ENCODE measurements around the gene CLIP2. TPM values are rescaled to one million over a fixed set of nuclear protein-coding genes. Genes with fewer than 3 reads are reported as not detected.

CLIP2 gene
- polyA plus RNA-seq, 1 donor from 2014 or later, result 25.7 TPM

DNA sequence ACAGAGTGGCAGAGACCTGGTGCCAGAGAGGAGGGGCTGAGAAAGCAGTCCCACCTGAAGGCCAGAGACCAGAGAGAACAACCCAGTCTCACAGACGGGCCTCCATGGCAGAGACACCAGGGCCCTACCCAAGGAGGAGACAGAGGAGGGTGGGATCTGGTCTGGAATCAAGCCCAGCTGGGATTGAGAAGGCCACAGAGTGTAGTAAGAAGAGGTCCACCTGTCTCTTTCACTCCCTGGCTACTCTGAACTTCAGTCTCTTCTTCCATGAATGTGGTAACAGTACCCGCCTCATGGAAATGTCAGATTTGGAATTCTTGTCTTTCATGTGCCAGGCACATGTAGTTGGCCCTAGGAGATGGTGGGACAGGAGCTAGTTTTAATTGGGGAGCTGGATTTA, 55.6 kb downstream of the CLIP2 start:
- Histone ChIP-seq H3K9ac (ENCODE audit: low read length) (no peak overlapping the region), H3K4me2 (ENCODE audit: low read length) (no peak overlapping the region), H4K20me1 (ENCODE audit: insufficient read depth) (no peaks in the 10 kb centered on the region), H2AFZ (ENCODE audit: low read depth, low read length) (no peak overlapping the region), H3K9me2 (ENCODE audit: insufficient read depth, low read length) (no peaks in the 10 kb centered on the region), H3K27ac (ENCODE audit: low read length) (no peak overlapping the region), H3K36me3 (ENCODE audit: insufficient read depth, low read length) (no peaks in the 10 kb centered on the region), H3F3A (ENCODE audit: insufficient read depth, low read length, poor library complexity, severe bottlenecking) (no peaks in the 10 kb centered on the region), H3K79me2 (replicated peaks; ENCODE audit: insufficient read depth, low read length) (no peaks in the 10 kb centered on the region), H3K27me3 (ENCODE audit: insufficient read depth, low read depth, low read length) (no peaks in the 10 kb centered on the region), H3K9me3 (ENCODE audit: low read length) (no peaks in the 10 kb centered on the region), H3K4me3 (ENCODE audit: low read length) (no peak overlapping the region)
- no peak for TF ChIP-seq RAD21 (conservative IDR thresholded peaks at IDR 0.05)
- no peak for TF ChIP-seq POLR2AphosphoS5 (IDR thresholded peaks at IDR 0.05)
- TF ChIP-seq REST (IDR thresholded peaks at IDR 0.05; ENCODE audit: borderline replicate concordance), result no peak
- no peak for TF ChIP-seq TAF1 (IDR thresholded peaks at IDR 0.05; ENCODE audit: low read depth)
- TF ChIP-seq EZH2 (IDR thresholded peaks at IDR 0.05; ENCODE audit: borderline replicate concordance, insufficient read depth, low read length, poor library complexity, severe bottlenecking), result no peak
- no peak for TF ChIP-seq SMC3 (conservative IDR thresholded peaks at IDR 0.05; ENCODE audit: poor library complexity)
- TF ChIP-seq CTCF (IDR thresholded peaks at IDR 0.05; ENCODE audit: poor library complexity, severe bottlenecking), result no peak
- no peak for TF ChIP-seq MXI1 (conservative IDR thresholded peaks at IDR 0.05; ENCODE audit: poor library complexity, severe bottlenecking)
- TF ChIP-seq EP300 (conservative IDR thresholded peaks at IDR 0.05; ENCODE audit: poor library complexity, severe bottlenecking), result no peak

DNA sequence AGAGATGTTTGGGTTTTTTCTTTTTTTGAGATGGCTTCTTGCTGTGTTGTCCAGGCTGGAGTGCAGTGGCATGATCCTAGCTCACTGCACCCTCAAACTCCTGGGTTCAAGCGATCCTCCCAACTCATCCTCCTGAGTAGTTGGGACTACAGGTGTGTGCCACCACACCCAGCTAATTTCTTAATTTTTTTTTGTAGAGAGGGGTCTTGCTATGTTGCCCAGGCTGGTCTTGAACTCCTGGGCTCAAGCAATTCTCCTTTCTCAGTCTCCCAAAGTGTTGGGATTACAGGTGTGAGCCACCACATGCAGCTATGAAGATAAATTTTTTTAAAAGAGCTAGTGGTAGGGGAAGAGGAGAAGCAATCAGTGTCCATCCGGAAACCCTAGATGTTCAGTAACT, 56.8 kb downstream of the CLIP2 start:
- Histone ChIP-seq H2AFZ (ENCODE audit: low read depth, low read length) (no peak overlapping the region), H3F3A (ENCODE audit: insufficient read depth, low read length, poor library complexity, severe bottlenecking) (no peaks in the 10 kb centered on the region), H3K4me3 (ENCODE audit: low read length) (no peak overlapping the region), H3K9me2 (ENCODE audit: insufficient read depth, low read length) (no peaks in the 10 kb centered on the region), H3K27me3 (ENCODE audit: insufficient read depth, low read depth, low read length) (no peaks in the 10 kb centered on the region), H4K20me1 (ENCODE audit: insufficient read depth) (no peaks in the 10 kb centered on the region), H3K27ac (ENCODE audit: low read length) (no peak overlapping the region), H3K9me3 (ENCODE audit: low read length) (no peaks in the 10 kb centered on the region), H3K79me2 (replicated peaks; ENCODE audit: insufficient read depth, low read length) (no peaks in the 10 kb centered on the region), H3K4me2 (ENCODE audit: low read length) (no peak overlapping the region), H3K9ac (ENCODE audit: low read length) (no peak overlapping the region), H3K36me3 (ENCODE audit: insufficient read depth, low read length) (no peaks in the 10 kb centered on the region)
- TF ChIP-seq SMC3 (conservative IDR thresholded peaks at IDR 0.05; ENCODE audit: poor library complexity) (no peak), REST (IDR thresholded peaks at IDR 0.05; ENCODE audit: borderline replicate concordance) (no peak), CTCF (IDR thresholded peaks at IDR 0.05; ENCODE audit: poor library complexity, severe bottlenecking) (no peak), RAD21 (conservative IDR thresholded peaks at IDR 0.05) (no peak), TAF1 (IDR thresholded peaks at IDR 0.05; ENCODE audit: low read depth) (no peak), EZH2 (IDR thresholded peaks at IDR 0.05; ENCODE audit: borderline replicate concordance, insufficient read depth, low read length, poor library complexity, severe bottlenecking) (no peak), MXI1 (conservative IDR thresholded peaks at IDR 0.05; ENCODE audit: poor library complexity, severe bottlenecking) (no peak), EP300 (conservative IDR thresholded peaks at IDR 0.05; ENCODE audit: poor library complexity, severe bottlenecking) (no peak), POLR2AphosphoS5 (IDR thresholded peaks at IDR 0.05) (no peak)

Data from neural cell (in vitro differentiated cells).